Stimulated activated CD4-positive, alpha-beta T cell treated with anti-CD3 and anti-CD28 coated beads, Interleukin-1b, Interleukin-23, amount 100 ng/mL, for 1 hour (primary cell): Measurements from ENCODE around the gene SBF2.
"Not testable (repeated sequence)": the region's sequence is repeated elsewhere in the genome, so short reads cannot be mapped to it uniquely, and the experiment has no call there.

Experiments
- DNase-seq, 2 donors: peaks; one replicate each; pipeline ENCODE4 v3.0.0-alpha.2; 2020; ENCODE audit warnings: low read depth in 2 of 2

Gene SBF2

DNA sequence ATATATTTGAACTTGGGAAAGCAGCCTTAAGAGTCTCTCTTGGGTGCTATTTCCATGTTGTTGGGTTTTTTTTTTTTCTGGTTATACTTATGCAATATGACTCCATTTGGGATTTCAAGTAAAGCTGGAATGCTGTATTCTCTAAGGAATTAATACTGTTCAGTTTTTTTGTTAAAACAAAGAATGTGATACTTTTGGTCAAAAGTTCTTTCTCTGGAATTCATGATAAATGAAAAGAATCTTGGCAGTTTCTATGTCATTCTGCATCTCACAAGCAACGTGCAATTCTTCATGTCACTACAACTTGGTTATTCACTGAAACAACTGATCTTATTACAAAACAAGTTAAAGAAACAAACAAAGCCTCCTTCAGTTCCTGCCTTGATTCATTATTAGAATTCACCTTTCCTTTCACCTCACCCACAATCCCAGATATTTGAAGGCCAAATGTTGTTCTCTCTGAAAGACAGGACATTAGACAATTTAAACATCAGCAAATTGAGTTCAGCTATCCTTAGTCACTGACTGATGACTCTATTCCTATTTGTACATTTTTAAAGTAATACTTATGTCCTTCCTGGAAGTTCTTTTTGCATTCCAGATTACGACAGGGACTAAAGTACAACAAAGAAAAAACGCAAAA lies 176.2 kb downstream of the SBF2 start:
- no peak for DNase-seq

GRCh38 chr11:10116588-10116987 lies 177.4 kb downstream of the SBF2 start:
- no peak for DNase-seq

DNA sequence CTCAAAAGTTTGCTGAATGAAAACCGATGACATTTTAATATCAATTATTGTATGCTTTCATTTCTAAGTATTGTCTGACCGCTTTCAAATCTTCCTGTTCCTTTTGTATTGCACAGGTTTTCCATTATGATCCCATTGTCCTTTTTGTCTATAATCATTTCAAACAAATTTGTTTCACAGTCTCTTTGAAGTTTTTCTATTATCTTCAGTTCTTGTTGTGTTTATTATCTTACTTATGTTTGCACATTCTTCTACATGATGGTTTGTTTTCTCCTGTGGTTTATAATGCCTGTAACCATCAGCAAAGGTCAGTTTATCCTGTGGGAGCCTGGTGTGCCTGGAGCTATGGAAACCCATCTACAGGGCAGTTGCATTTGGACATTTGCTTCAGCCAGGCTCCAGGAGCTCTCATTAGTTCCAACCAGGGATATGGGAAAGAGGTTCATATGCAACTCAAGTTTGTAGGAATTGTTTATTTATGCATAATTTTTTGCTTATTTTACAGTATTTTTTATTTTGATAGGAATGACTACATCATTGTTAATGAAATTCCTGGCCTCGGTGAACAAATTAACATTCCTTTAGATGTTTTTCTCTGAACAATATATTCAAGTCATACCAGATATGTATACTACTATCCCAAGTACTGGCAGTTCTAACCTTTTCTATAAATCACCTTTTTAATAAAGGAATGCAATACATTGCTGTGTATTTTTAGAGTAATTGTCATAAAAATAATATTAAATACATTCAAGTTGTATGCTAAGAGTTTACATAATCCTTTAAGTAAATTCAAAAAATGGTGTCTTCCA lies 179.2 kb downstream of the SBF2 start:
- DNase-seq = no peak

DNA sequence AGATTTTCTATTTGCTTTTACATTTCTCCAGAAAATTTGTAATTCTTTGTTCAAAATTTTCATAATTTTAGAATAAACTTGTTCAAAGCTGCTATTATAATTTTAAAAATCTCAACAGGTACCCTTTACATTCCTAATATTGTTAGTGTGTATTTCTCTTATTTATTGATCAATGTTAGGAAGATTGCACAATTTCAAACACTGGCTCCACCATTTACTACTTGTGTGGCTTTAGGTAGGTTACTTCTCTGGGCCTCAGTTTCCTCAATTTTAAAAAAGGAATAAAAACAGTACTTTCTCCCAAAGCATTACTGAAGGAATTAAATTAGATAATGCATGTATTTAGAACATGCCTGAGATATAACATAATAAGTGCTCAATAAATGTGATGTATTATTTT lies 180.2 kb downstream of the SBF2 start:
- no peak for DNase-seq

DNA sequence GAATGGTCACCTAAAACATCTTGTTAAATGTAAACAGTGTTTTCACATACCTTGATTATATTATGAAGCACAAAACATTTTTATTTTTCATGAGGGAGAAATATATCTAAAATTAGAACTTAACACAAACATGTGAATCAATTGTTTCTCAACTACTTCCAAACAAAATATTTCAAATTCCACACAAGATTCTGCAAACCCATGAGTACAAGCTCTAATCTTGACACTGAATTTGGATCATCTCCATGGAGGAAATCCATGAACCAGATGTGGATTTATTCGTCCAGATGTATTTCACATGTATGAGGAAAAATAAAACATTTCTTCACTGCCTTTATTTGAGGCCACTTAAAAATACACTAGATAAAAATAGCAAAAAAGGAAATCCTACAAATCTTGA lies 184.2 kb downstream of the SBF2 start:
- DNase-seq = no peak

- no peak for DNase-seq
Observed at GRCh38 chr11:10108915-10109680, 184.9 kb downstream of the SBF2 start.

- no peak for DNase-seq
Observed at GRCh38 chr11:10107497-10107896, 186.5 kb downstream of the SBF2 start.

DNA sequence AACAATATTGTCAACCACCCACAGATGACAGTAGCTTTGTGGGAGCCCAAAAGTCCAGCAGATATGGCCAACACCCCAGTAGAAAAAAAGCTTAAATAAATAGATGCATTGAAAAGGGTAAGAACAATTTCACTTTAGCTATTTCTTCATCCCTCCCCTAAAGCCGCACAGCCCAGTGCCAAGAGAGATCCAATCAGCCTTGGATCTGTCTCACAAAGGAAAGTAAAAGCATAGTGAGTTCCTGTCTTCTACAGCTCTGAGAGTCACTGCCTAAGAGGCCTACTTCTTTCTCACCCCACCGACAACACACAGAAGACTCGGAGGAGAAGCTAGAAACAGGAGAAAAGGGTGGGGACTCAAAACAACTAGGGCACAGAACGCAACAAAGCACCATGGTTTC lies 196.4 kb downstream of the SBF2 start:
- no peak for DNase-seq

DNA sequence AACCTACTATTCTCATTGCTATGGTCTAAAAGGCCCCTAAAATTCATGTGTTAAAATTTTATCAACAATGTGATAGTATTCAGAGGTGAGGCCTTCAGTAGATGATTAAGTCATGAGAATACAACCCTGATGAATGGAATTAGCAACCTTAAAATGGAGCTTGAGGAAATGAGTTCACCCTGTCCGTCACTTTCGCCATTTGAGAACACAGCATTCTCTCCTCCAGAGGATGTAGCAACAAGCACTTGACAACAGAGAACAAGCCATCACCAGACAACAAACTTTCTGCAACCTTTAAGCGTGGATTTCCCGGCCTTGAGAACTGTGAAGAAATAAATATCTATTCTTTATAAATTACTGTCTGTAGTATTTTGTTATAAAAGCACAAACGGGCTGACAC lies 197.0 kb downstream of the SBF2 start:
- no peak for DNase-seq

- no peak for DNase-seq
Observed at GRCh38 chr11:10095412-10096208, 198.4 kb downstream of the SBF2 start.

GRCh38 chr11:10092426-10092825 lies 201.6 kb downstream of the SBF2 start:
- no peak for DNase-seq

DNA sequence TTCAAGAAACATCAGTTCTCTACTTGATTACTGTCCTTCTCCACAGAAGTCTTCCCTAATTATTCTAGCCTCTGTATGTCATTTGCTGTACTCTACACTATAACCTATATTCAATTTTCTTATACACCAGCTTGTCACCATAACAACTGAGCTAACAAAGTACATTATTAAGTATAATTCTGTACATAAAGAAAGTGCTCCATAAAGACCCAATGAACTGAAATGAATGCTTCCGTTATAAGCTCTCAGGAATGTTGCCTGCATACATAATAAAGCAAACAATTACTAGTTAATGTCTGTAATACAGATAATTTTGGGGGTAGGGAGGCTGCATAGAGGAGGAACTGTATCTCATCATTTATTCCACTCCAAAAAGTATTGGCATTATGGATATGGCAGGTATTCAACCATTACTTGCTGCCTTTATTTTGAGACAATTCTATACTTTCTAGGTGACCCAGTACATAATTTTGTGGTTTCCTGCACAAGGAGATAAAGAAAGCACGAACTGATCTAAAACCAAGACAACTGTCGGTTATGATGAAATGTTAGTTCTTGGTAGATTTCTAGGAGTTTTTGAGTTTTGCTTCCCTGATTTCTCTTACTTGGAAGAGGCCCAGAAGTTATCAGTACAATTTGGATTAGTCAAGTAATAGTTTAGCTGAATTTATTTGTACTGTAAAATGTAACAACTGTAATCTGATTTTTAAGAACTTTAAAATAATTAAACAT lies 202.5 kb downstream of the SBF2 start:
- DNase-seq = no peak

GRCh38 chr11:10087923-10088225 lies 206.1 kb downstream of the SBF2 start:
- DNase-seq = not testable (repeated sequence)

- DNase-seq = no peak
Observed at GRCh38 chr11:10087186-10087922, 206.7 kb downstream of the SBF2 start.

GRCh38 chr11:10080138-10080537 lies 213.9 kb downstream of the SBF2 start:
- DNase-seq = no peak

GRCh38 chr11:10076458-10077141 lies 217.4 kb downstream of the SBF2 start:
- peak in 1 of 2 donors; percentile 5 for DNase-seq

DNA sequence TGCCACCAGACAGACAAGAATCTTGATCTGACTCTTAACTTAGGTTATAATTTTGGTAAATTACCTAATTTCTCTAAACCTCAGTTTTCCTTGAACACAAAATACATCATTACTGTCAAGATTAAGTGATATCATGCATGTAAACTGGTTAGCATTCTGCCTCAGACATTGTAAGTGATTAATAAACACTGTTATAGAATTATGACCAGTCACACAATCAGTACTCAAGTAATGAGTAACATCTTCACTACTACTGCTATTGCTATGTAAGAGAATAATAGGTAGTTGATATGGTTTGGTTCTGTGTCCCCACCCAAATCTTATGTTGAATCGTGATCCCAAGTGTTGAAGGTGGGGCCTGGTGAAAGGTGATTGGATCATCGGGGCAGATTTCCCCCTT lies 218.9 kb downstream of the SBF2 start:
- DNase-seq = no peak

DNA sequence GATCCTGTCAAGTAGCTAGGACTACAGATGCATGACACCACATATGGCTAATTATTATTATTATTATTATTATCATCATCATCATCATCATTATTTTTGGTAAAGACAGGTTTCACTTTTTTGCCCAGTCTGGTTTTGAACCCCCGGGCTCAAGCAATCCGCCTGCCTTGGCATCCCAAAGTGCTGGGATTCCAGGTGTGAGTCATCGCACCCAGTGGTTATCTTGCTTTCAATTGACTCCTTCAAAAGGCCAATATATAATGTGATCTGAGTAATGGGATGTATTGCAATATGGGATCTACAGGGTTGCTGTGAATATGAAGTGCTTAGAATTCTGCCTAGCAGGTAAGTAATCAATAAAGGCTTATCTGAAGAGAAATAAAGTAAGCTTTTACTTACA lies 221.2 kb downstream of the SBF2 start:
- DNase-seq = no peak

GRCh38 chr11:10072142-10072541 lies 221.9 kb downstream of the SBF2 start:
- DNase-seq = no peak
